K562 (cell line): ENCODE data around the gene MXRA7. TPM values are rescaled to one million over a fixed set of nuclear protein-coding genes. Genes with fewer than 3 reads are reported as not detected.
A peak's percentile ranks its signal among the peaks of the same experiment; 100 is the strongest.

ENCODE experiments used
- ZBTB40 ChIP-seq, 2 experiments: fragments of 450-650 bp in 1 of 2; sonication (generic) in 1 of 2; formaldehyde crosslinking in 1 of 2; IDR thresholded peaks; 2 replicates each; pipeline versions ENCODE4 v1.7.1 to v1.9.0; 2016 to 2022; ENCODE audit warnings: inconsistent platforms in 1 of 2, mild to moderate bottlenecking in 1 of 2, missing genetic modification reagents in 1 of 2
- polyA plus RNA-seq, 8 experiments: library from polyadenylated mRNA; depleted of rRNA in 4 of 8; stranded (reverse) in 5 of 8; unstranded in 3 of 8; fragments of >200 nt; fragmentation: Nextera tagmentation in 2 of 8; fragmentation: Illumina TruSeq in 1 of 8; extraction: Ambion mirVana in 2 of 8; extraction: Trizol in 1 of 8; gene quantifications; 2 replicates each; pipeline versions ENCODE4 v1.2.1 to v1.2.3, GENCODE V29; 2011 to 2014; ENCODE audit warnings: inconsistent platforms in 1 of 8, missing spikeins in 1 of 8
- total RNA-seq, 7 experiments: library from RNA; depleted of rRNA in 6 of 7; stranded (reverse); fragments of >200 nt in 6 of 7; fragmentation: Illumina TruSeq in 2 of 7; extraction: Trizol in 2 of 7; gene quantifications; 2 replicates each; pipeline versions ENCODE4 v1.2.1 to v1.2.3, GENCODE V29; 2011 to 2021; ENCODE audit warnings: low replicate concordance in 1 of 7

MXRA7 gene
- total and polyA plus RNA-seq, 9 of the 15 experiments (the other 6 are each of a cell fraction or from before 2014, with no cell fraction given) = 2.6 to 38.4 (median 14.3) TPM

- peak; percentile 21; the same call in 1 of the 2 replicates for TF ChIP-seq ZBTB40 (IDR thresholded peaks at IDR 0.05)
- no peak for TF ChIP-seq ZBTB40 (CRISPR knock-in tag; IDR thresholded peaks at IDR 0.05)
Measured at GRCh38 chr17:76640550-76641380, 70.0 kb downstream of the MXRA7 start (continued).
